Activated CD4-positive, alpha-beta memory T cell treated with anti-CD3 and anti-CD28 coated beads for 36 hours (primary cell): ENCODE data around the gene ADGRV1. TPM values are rescaled to one million over a fixed set of nuclear protein-coding genes. Genes with fewer than 3 reads are reported as not detected.

Experiments used
- CTCF ChIA-PET: fragments of 350-600 bp; sonication (Branson Sonifier 250); formaldehyde crosslinking; loops from one replicate; lab custom pipeline; 2021; ENCODE audit warnings: antibody characterized with exemption, inconsistent platforms; lab: Charles Lee
- POLR2A ChIA-PET: fragments of 350-600 bp; sonication (Branson Sonifier 250); formaldehyde crosslinking; loops from one replicate; lab custom pipeline; 2021; ENCODE audit warnings: antibody characterized with exemption; lab: Charles Lee
- DNase-seq: peaks from one replicate; pipeline ENCODE4 v3.0.0-alpha.2; 2020
- H3K27ac Mint-ChIP-seq: one replicate; pipeline ENCODE4 v1.8.0; 2021; ENCODE audit warnings: mixed read lengths
- H3K27me3 Mint-ChIP-seq: one replicate; pipeline ENCODE4 v1.8.0; 2021; ENCODE audit warnings: mixed read lengths
- H3K36me3 Mint-ChIP-seq: one replicate; pipeline ENCODE4 v1.8.0; 2021; ENCODE audit warnings: mixed read lengths
- H3K4me1 Mint-ChIP-seq: one replicate; pipeline ENCODE4 v1.8.0; 2021; ENCODE audit warnings: low read depth, mixed read lengths
- H3K4me3 Mint-ChIP-seq: one replicate; pipeline ENCODE4 v1.8.0; 2021; ENCODE audit warnings: mild to moderate bottlenecking, mixed read lengths
- H3K9me3 Mint-ChIP-seq: one replicate; pipeline ENCODE4 v1.8.0; 2021; ENCODE audit warnings: mixed read lengths
- intact Hi-C: fragments of 100-400 bp; cut with micrococcal nuclease; formaldehyde crosslinking; loops from one replicate; pipeline ENCODE4 v1.15.1; 2023
- total RNA-seq, 2 experiments: library from RNA; stranded (reverse); gene quantifications; one replicate each; pipeline ENCODE4 v1.2.3, GENCODE V29; 2021

ADGRV1 gene
- total RNA-seq, 2 experiments from 2014 or later, result 0.05 TPM; not detected in 1

- Mint-ChIP-seq H3K36me3 (no peaks in the 10 kb centered on the region), H3K4me3 (no peak overlapping the region), H3K9me3 (no peaks in the 10 kb centered on the region), H3K4me1 (no peaks in the 10 kb centered on the region), H3K27ac (no peak overlapping the region), H3K27me3 (peaks cover 1% of the 10 kb centered on the region)
- intact Hi-C loops, result no loop called here
- no peak for DNase-seq
- POLR2A ChIA-PET, result no interaction called here
- CTCF ChIA-PET, result no interaction called here
Measured at GRCh38 chr5:90981821-90982220, 423.2 kb downstream of the ADGRV1 start.

- no peaks in the 10 kb centered on the region for H3K4me1 Mint-ChIP-seq
- ChIA-PET POLR2A (no interaction called here), CTCF (interaction anchor here (0.8 kb wide), 1 partner anchor 118 kb away, joined by 3 read pairs; no protein-coding TSS in a partner anchor)
- no peaks in the 10 kb centered on the region for H3K36me3 Mint-ChIP-seq
- DNase-seq, result no peak
- H3K4me3 Mint-ChIP-seq, result no peak overlapping the region
- H3K27ac Mint-ChIP-seq, result no peak overlapping the region
- no peaks in the 10 kb centered on the region for H3K9me3 Mint-ChIP-seq
- intact Hi-C loops, result no loop called here
- peaks cover 1% of the 10 kb centered on the region for H3K27me3 Mint-ChIP-seq
Measured at GRCh38 chr5:90982576-90982975, 424.0 kb downstream of the ADGRV1 start.

GRCh38 chr5:90983148-90983547 lies 424.6 kb downstream of the ADGRV1 start:
- no peak overlapping the region for H3K4me3 Mint-ChIP-seq
- H3K27me3 Mint-ChIP-seq, result peaks cover 1% of the 10 kb centered on the region
- CTCF ChIA-PET, result interaction anchor here (0.8 kb wide), 1 partner anchor 118 kb away, joined by 3 read pairs; no protein-coding TSS in a partner anchor

GRCh38 chr5:90983711-90984124 lies 425.1 kb downstream of the ADGRV1 start:
- H3K4me3 Mint-ChIP-seq, result no peak overlapping the region
- no peak for DNase-seq
- H3K27me3 Mint-ChIP-seq, result no peaks in the 10 kb centered on the region
- no peaks in the 10 kb centered on the region for H3K36me3 Mint-ChIP-seq
- ChIA-PET CTCF (no interaction called here), POLR2A (no interaction called here)
- intact Hi-C loops, result no loop called here
- H3K4me1 Mint-ChIP-seq, result no peaks in the 10 kb centered on the region
- no peaks in the 10 kb centered on the region for H3K9me3 Mint-ChIP-seq
- H3K27ac Mint-ChIP-seq, result no peak overlapping the region

More at GRCh38 chr5:90983148-90983547, 424.6 kb downstream of the ADGRV1 start:
- H3K4me1 Mint-ChIP-seq, result no peaks in the 10 kb centered on the region
- DNase-seq, result no peak
- no peaks in the 10 kb centered on the region for H3K9me3 Mint-ChIP-seq
- no peaks in the 10 kb centered on the region for H3K36me3 Mint-ChIP-seq
- intact Hi-C loops, result no loop called here
- POLR2A ChIA-PET, result no interaction called here
- H3K27ac Mint-ChIP-seq, result no peak overlapping the region

- Mint-ChIP-seq H3K9me3 (no peaks in the 10 kb centered on the region), H3K36me3 (no peaks in the 10 kb centered on the region), H3K4me3 (no peak overlapping the region), H3K27ac (no peak overlapping the region), H3K27me3 (no peaks in the 10 kb centered on the region), H3K4me1 (no peaks in the 10 kb centered on the region)
- DNase-seq, result no peak
- intact Hi-C loops, result no loop called here
- POLR2A ChIA-PET, result no interaction called here
- CTCF ChIA-PET, result no interaction called here
Measured at GRCh38 chr5:90985341-90985740, 426.7 kb downstream of the ADGRV1 start.

- POLR2A ChIA-PET, result no interaction called here
Measured at GRCh38 chr5:90987726-90988125, 429.1 kb downstream of the ADGRV1 start.

GRCh38 chr5:90991201-90991600 lies 432.6 kb downstream of the ADGRV1 start:
- Mint-ChIP-seq H3K36me3 (no peaks in the 10 kb centered on the region), H3K27ac (no peak overlapping the region), H3K9me3 (peaks cover 10% of the 10 kb centered on the region), H3K4me3 (no peak overlapping the region), H3K27me3 (peaks cover 4% of the 10 kb centered on the region), H3K4me1 (no peaks in the 10 kb centered on the region)
- intact Hi-C loops, result no loop called here
- ChIA-PET POLR2A (no interaction called here), CTCF (no interaction called here)
- no peak for DNase-seq

More at GRCh38 chr5:90987726-90988125, 429.1 kb downstream of the ADGRV1 start:
- CTCF ChIA-PET, result no interaction called here
- intact Hi-C loops, result no loop called here
- H3K36me3 Mint-ChIP-seq, result no peaks in the 10 kb centered on the region
- no peak for DNase-seq
- H3K4me3 Mint-ChIP-seq, result no peak overlapping the region
- H3K9me3 Mint-ChIP-seq, result no peaks in the 10 kb centered on the region
- no peaks in the 10 kb centered on the region for H3K4me1 Mint-ChIP-seq
- no peaks in the 10 kb centered on the region for H3K27me3 Mint-ChIP-seq
- H3K27ac Mint-ChIP-seq, result no peak overlapping the region

GRCh38 chr5:90994796-90995195 lies 436.2 kb downstream of the ADGRV1 start:
- H3K36me3 Mint-ChIP-seq, result no peaks in the 10 kb centered on the region
- no peaks in the 10 kb centered on the region for H3K4me1 Mint-ChIP-seq
- POLR2A ChIA-PET, result no interaction called here
- no peak overlapping the region for H3K4me3 Mint-ChIP-seq
- H3K9me3 Mint-ChIP-seq, result peaks cover 13% of the 10 kb centered on the region
- no peak for DNase-seq
- H3K27ac Mint-ChIP-seq, result no peak overlapping the region
- peaks cover 7% of the 10 kb centered on the region for H3K27me3 Mint-ChIP-seq
- intact Hi-C loops, result no loop called here
- CTCF ChIA-PET, result no interaction called here

GRCh38 chr5:90996089-90996488 lies 437.5 kb downstream of the ADGRV1 start:
- ChIA-PET CTCF (no interaction called here), POLR2A (no interaction called here)
- Mint-ChIP-seq H3K4me3 (no peak overlapping the region), H3K36me3 (no peaks in the 10 kb centered on the region), H3K9me3 (peaks cover 13% of the 10 kb centered on the region), H3K4me1 (no peaks in the 10 kb centered on the region), H3K27me3 (peaks cover 7% of the 10 kb centered on the region), H3K27ac (no peak overlapping the region)
- no peak for DNase-seq
- intact Hi-C loops, result no loop called here

GRCh38 chr5:90997082-90997481 lies 438.5 kb downstream of the ADGRV1 start:
- no peak for DNase-seq
- no peaks in the 10 kb centered on the region for H3K4me1 Mint-ChIP-seq
- ChIA-PET CTCF (no interaction called here), POLR2A (no interaction called here)
- peaks cover 7% of the 10 kb centered on the region for H3K27me3 Mint-ChIP-seq
- intact Hi-C loops, result no loop called here
- no peaks in the 10 kb centered on the region for H3K36me3 Mint-ChIP-seq
- no peak overlapping the region for H3K4me3 Mint-ChIP-seq
- H3K27ac Mint-ChIP-seq, result no peak overlapping the region
- peaks cover 13% of the 10 kb centered on the region for H3K9me3 Mint-ChIP-seq

- DNase-seq, result no peak
- Mint-ChIP-seq H3K27me3 (peaks cover 8% of the 10 kb centered on the region), H3K36me3 (no peaks in the 10 kb centered on the region), H3K27ac (no peak overlapping the region), H3K4me3 (no peak overlapping the region), H3K4me1 (no peaks in the 10 kb centered on the region), H3K9me3 (peaks cover 4% of the 10 kb centered on the region)
- ChIA-PET POLR2A (no interaction called here), CTCF (no interaction called here)
- intact Hi-C loops, result no loop called here
Measured at GRCh38 chr5:91000743-91001142, 442.1 kb downstream of the ADGRV1 start.

- CTCF ChIA-PET, result no interaction called here
- intact Hi-C loops, result no loop called here
Measured at GRCh38 chr5:91006713-91007112, 448.1 kb downstream of the ADGRV1 start.

GRCh38 chr5:91007251-91007650 lies 448.7 kb downstream of the ADGRV1 start:
- POLR2A ChIA-PET, result no interaction called here
- Mint-ChIP-seq H3K36me3 (no peaks in the 10 kb centered on the region), H3K27ac (no peak overlapping the region), H3K4me1 (no peaks in the 10 kb centered on the region), H3K4me3 (no peak overlapping the region), H3K9me3 (no peaks in the 10 kb centered on the region), H3K27me3 (peaks cover 13% of the 10 kb centered on the region)
- CTCF ChIA-PET, result no interaction called here
- intact Hi-C loops, result no loop called here
- DNase-seq, result no peak

More at GRCh38 chr5:91006713-91007112, 448.1 kb downstream of the ADGRV1 start:
- POLR2A ChIA-PET, result no interaction called here
- H3K27ac Mint-ChIP-seq, result no peak overlapping the region
- no peaks in the 10 kb centered on the region for H3K4me1 Mint-ChIP-seq
- DNase-seq, result no peak
- no peak overlapping the region for H3K4me3 Mint-ChIP-seq
- peaks cover 13% of the 10 kb centered on the region for H3K27me3 Mint-ChIP-seq
- no peaks in the 10 kb centered on the region for H3K9me3 Mint-ChIP-seq
- no peaks in the 10 kb centered on the region for H3K36me3 Mint-ChIP-seq
